CD4-positive, alpha-beta T cell treated with Interleukin-15 for 4 hours (primary cell): Measurements from ENCODE around the gene TPTE2.
A peak's percentile ranks its signal among the peaks of the same experiment; 100 is the strongest.
"Not testable (repeated sequence)": the region's sequence is repeated elsewhere in the genome, so short reads cannot be mapped to it uniquely, and the experiment has no call there.

Source experiments
- DNase-seq: peaks from one replicate; pipeline ENCODE4 v3.0.0-alpha.2; 2020; ENCODE audit warnings: low spot score

Gene TPTE2

GRCh38 chr13:19561127-19561582 lies at the start of gene TPTE2:
Gene TPTE2 (minus strand): TSS chr13:19561532. CDS start chr13:19503234, 58,298 bp downstream.
- not testable (repeated sequence) for DNase-seq

- no peak for DNase-seq
Observed at GRCh38 chr13:19607523-19608078, 46.3 kb upstream of the TPTE2 start.

GRCh38 chr13:19606737-19607136 lies 45.4 kb upstream of the TPTE2 start:
- no peak for DNase-seq

GRCh38 chr13:19606152-19606551 lies 44.8 kb upstream of the TPTE2 start:
- DNase-seq = no peak

- no peak for DNase-seq
Observed at GRCh38 chr13:19605161-19605955, 44.0 kb upstream of the TPTE2 start.

GRCh38 chr13:19604306-19604705 lies 43.0 kb upstream of the TPTE2 start:
- DNase-seq = no peak

GRCh38 chr13:19601749-19602725 lies 40.7 kb upstream of the TPTE2 start:
- no peak for DNase-seq

GRCh38 chr13:19597523-19597922 lies 36.2 kb upstream of the TPTE2 start:
- no peak for DNase-seq

- no peak for DNase-seq
Observed at GRCh38 chr13:19596960-19597361, 35.6 kb upstream of the TPTE2 start.

GRCh38 chr13:19596086-19596485 lies 34.8 kb upstream of the TPTE2 start:
- DNase-seq = no peak

GRCh38 chr13:19592657-19593180 lies 31.4 kb upstream of the TPTE2 start:
- no peak for DNase-seq

- no peak for DNase-seq
Observed at GRCh38 chr13:19591864-19592263, 30.5 kb upstream of the TPTE2 start.

- DNase-seq = no peak
Observed at GRCh38 chr13:19590423-19590822, 29.1 kb upstream of the TPTE2 start.

- DNase-seq = no peak
Observed at GRCh38 chr13:19589312-19589711, 28.0 kb upstream of the TPTE2 start.

- peak; percentile 45 for DNase-seq
Observed at GRCh38 chr13:19587635-19588300, 26.4 kb upstream of the TPTE2 start.

- DNase-seq = peak; percentile 69
Observed at GRCh38 chr13:19586904-19587634, 25.7 kb upstream of the TPTE2 start.

- no peak for DNase-seq
Observed at GRCh38 chr13:19581675-19582074, 20.3 kb upstream of the TPTE2 start.

- no peak for DNase-seq
Observed at GRCh38 chr13:19575230-19575629, 13.9 kb upstream of the TPTE2 start.

- DNase-seq = no peak
Observed at GRCh38 chr13:19573120-19573716, 11.9 kb upstream of the TPTE2 start.

- DNase-seq = no peak
Observed at GRCh38 chr13:19572280-19572679, 10.9 kb upstream of the TPTE2 start.
